HG03060 (cell line): ENCODE data around the gene PLPP3.

Experiments
- ATAC-seq: cut with Tn5 transposase; IDR thresholded peaks from one replicate; pipeline ENCODE4 v1.9.1; 2021; ENCODE audit warnings: low read depth, moderate number of reproducible peaks; ENCODE audit not compliant: unreplicated experiment

The PLPP3 gene

GRCh38 chr1:56472860-56473259, 106.5 kb downstream of the PLPP3 start:
- peak; percentile 77 for ATAC-seq

GRCh38 chr1:56469640-56470371, 109.6 kb downstream of the PLPP3 start:
- no peak for ATAC-seq

- no peak for ATAC-seq
Measured at GRCh38 chr1:56468518-56468917, 110.8 kb downstream of the PLPP3 start.

GRCh38 chr1:56466538-56466937, 112.8 kb downstream of the PLPP3 start:
- ATAC-seq = no peak

- no peak for ATAC-seq
Measured at GRCh38 chr1:56464294-56464693, 115.1 kb downstream of the PLPP3 start.

- ATAC-seq = no peak
Measured at GRCh38 chr1:56463376-56463775, 116.0 kb downstream of the PLPP3 start.

- ATAC-seq = no peak
Measured at GRCh38 chr1:56462209-56462608, 117.2 kb downstream of the PLPP3 start.

- ATAC-seq = no peak
Measured at GRCh38 chr1:56461158-56462127, 117.9 kb downstream of the PLPP3 start.

- no peak for ATAC-seq
Measured at GRCh38 chr1:56459260-56459659, 120.1 kb downstream of the PLPP3 start.

GRCh38 chr1:56457756-56458375, 121.5 kb downstream of the PLPP3 start:
- ATAC-seq = no peak

- no peak for ATAC-seq
Measured at GRCh38 chr1:56456435-56457101, 122.8 kb downstream of the PLPP3 start.

- no peak for ATAC-seq
Measured at GRCh38 chr1:56453417-56454078, 125.8 kb downstream of the PLPP3 start.

GRCh38 chr1:56453016-56453415, 126.3 kb downstream of the PLPP3 start:
- no peak for ATAC-seq

- ATAC-seq = no peak
Measured at GRCh38 chr1:56452027-56453011, 127.0 kb downstream of the PLPP3 start.

- ATAC-seq = no peak
Measured at GRCh38 chr1:56451491-56451890, 127.9 kb downstream of the PLPP3 start.

- ATAC-seq = no peak
Measured at GRCh38 chr1:56450004-56450666, 129.2 kb downstream of the PLPP3 start.

GRCh38 chr1:56448529-56449300, 130.6 kb downstream of the PLPP3 start:
- no peak for ATAC-seq

GRCh38 chr1:56447823-56448222, 131.5 kb downstream of the PLPP3 start:
- no peak for ATAC-seq
